Kidney tubule cell (primary cell): Measurements from ENCODE around the gene TTC12.
A peak's percentile ranks its signal among the peaks of the same experiment; 100 is the strongest.

Experiments
- DNase-seq: peaks from one replicate; pipeline ENCODE4 v3.0.0-alpha.2; 2018; ENCODE audit warnings: low spot score

The TTC12 gene

GRCh38 chr11:113324250-113324649, 9.9 kb downstream of the TTC12 start:
- no peak for DNase-seq

GRCh38 chr11:113329725-113330124, 15.3 kb downstream of the TTC12 start:
- DNase-seq = no peak

GRCh38 chr11:113331441-113331840, 17.1 kb downstream of the TTC12 start:
- DNase-seq = no peak

GRCh38 chr11:113332023-113332422, 17.6 kb downstream of the TTC12 start:
- DNase-seq = no peak

DNA sequence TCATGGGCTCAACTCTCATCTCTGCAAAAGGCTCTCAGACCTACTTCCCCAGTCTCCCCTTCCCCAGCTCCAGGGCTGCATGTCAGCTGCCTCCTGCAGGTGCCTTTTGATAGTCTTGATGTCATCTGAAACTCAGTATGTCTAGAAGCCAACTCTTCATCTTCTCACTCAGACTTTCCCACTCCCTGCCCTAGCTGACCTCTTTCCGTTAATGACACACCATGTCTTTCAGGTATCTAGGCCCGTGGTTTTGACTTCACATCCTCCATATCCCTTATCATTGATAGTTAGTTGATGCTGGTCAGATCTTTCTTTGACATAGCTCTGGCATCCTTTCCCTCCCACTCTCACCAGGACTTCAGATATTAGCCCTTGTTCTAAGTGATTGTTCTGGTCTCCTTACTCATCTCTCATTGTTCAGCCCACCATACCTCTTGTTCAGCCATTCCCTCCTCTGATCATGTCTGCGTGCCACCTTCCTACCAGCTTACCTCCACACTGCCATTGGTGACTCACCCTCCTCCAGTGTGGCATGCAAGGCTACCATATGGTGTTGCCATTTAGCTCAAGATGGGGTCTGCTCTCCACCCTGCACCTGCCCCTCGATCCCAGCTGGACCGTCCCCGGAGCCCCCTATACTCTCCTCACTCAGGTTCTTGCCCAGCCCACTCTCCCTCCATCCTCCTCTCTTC, 18.4 kb downstream of the TTC12 start:
- DNase-seq = no peak

DNA sequence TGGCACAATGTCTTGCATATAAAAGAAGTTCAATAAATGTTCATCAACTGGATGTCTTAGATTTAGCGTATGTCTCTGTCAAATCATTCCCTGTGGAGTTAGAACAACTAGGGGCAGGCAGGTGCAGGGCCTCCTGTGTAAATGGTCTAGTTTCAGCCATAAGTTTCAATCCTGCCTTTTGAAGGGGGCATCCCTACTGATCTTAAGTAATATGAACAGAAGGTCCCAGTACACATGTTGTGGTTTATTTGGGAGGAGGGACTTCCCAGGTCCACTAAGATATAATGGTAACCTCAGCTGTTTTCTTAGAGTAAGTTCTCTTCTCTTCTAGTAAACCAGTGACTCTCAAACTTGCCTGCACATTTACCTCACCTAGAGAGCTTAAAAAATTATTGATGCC, 19.8 kb downstream of the TTC12 start:
- DNase-seq = no peak

DNA sequence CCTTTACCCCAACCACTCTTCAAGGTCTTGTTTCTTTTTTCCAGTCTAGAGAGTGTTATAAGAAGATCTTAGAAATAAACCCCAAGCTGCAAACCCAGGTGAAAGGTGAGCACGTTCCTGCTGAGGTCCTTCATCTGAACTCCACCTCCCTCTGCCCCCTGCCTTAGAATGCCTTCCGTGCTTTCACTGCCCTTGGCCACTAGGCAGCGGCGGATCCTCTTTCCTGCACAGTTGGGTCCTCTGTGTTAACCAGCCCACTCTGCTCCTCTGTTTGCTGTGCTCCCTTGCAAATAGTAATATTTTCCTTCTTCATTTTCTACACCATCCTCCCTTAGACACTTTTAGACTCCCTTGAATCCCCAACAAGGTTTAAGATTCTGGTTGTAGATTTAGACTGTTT, 24.3 kb downstream of the TTC12 start:
- DNase-seq = no peak

DNA sequence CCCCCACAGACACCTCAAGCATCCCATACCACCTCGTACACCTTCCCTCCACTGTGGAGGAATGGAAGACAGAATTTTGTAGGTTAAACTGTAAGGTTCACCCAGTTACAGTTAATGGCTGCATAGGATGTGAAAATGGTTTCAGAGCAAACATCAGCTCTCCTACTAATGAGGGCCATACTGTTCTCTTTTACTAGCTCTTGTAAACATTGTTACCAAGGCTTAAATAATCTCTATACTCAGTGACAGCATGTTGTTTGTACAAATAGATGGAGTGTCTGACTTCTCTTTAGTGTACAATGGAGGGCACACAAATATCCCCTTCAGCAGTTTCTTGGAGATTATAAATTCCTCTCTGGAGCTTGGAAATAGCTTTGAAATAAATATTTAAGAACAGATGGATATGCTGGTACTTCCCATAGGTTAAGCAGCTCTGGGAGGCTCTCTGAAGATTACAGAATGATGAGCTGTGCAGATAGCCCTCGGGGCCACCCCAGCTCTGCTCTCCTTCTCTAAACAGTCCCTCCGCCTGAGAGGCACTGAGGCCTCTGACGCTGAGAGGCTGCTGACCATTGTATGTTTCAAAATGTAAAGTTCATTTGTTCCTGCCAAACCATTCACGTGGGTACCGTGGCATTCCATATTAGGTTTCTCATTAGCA, 25.7 kb downstream of the TTC12 start:
- DNase-seq = no peak

DNA sequence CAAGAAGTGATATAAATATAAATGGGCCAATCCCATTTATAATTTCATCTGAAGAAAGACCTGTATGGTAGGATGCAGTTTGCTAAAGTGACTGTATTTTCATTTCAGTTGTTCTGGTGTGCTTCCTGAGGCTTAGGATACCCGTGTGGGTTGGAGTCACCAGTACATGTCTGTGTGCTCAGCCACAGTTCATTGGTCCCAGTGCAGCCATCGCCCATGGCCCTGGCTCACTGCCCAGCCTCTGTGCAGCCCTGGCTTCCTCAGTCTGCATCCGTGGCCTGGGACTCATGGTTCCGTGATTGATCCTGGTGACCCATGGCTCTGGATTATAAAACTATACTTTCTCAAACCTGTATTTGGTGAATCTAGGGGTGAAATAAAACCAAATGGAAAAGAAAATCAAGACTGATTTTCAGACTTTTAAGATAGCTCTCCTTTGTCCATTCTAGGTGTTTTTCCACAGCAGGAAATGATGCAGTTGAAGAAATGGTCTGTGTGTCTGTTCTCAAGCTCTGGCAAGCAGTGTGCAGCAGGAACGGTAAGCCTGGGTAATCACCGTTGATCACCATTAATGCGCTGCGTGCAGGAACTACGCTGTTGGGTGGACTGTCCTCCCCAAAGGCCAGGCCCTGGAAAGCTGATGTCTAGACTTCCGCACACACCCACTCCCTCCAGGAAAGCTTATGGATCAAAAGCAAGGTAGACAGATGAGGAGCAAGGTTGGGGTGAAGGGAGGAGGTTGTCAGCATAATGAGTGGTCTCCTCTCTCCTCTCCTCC, 27.2 kb downstream of the TTC12 start:
- DNase-seq = peak; percentile 68

GRCh38 chr11:113345978-113346377, 31.6 kb downstream of the TTC12 start:
- DNase-seq = no peak

DNA sequence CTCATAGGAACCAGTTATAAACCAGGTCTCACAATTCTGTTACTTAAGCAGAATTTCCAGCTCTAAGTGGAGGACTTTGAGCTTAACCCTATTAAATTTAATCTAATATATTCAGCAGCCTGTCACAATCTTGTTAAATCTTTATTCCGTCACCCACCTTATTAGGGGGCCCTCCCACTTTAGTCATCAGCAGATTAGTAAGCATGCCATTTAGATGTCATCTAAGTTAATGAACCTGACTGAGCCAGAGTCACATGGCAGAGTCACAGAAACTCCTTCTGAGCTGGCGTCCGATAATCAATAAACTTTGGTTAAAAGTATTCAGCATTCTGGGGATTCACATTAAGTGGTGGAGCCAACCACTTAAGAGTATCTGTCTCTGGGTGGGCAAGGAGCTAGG, 35.1 kb downstream of the TTC12 start:
- no peak for DNase-seq

DNA sequence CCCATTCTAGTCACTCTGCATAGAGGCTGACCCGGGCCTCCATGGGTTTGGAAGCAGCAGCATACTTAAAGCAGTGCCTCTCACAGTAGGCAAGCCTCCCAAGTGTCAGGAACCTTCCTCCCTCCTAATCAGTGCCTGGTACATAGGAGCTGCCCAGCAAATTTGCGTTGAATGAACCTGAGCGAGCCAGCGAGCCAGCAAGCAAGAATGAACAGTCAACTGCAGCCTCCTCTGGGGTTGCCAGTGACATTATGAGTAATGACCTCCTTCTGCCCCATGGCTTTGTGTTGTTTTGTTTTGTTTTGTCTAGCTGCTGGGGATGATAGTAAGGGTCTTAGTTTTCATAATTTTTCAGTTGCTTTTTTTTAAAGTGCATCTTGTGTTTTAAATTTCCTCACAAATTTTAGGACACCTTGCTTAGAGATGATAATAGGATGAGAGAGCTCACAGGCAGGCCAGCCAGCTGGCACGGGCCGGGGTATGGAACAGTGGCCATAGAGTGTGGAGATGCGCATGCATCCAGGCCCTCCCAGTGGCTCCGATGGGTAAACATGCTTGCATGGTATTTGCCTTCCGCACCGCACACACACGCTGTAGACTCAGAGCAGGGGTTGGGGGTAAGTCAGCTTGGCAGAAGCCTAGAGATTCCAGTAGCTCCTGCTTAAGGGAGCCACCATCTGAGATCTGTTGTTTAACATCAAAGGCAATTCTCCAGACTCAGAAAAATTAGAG, 36.1 kb downstream of the TTC12 start:
- DNase-seq = no peak

- DNase-seq = no peak
Measured at GRCh38 chr11:113351068-113351450, 36.7 kb downstream of the TTC12 start.

- no peak for DNase-seq
Measured at GRCh38 chr11:113351480-113351879, 37.1 kb downstream of the TTC12 start.

- no peak for DNase-seq
Measured at GRCh38 chr11:113356203-113356602, 41.8 kb downstream of the TTC12 start.

DNA sequence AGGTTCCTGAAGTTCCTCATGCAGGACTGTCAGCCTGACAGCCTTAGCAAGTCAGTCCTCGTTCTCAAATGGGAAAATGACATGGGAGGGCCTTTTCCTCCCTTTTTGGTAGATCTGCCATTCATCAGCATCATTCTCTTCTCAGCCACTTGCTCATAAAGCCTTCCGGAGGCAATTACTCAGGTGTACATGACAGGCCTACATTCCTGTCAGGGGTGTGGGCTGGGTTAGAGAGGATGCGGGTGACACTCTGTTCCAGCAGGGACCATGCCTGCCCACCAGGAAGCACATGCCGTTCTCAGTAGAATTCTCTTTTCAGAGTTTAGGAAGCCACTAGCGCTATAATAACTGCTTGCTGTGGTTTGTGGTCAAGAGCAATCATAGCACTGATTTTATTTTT, 49.0 kb downstream of the TTC12 start:
- no peak for DNase-seq

GRCh38 chr11:113363996-113364641, 49.7 kb downstream of the TTC12 start:
- DNase-seq = no peak

DNA sequence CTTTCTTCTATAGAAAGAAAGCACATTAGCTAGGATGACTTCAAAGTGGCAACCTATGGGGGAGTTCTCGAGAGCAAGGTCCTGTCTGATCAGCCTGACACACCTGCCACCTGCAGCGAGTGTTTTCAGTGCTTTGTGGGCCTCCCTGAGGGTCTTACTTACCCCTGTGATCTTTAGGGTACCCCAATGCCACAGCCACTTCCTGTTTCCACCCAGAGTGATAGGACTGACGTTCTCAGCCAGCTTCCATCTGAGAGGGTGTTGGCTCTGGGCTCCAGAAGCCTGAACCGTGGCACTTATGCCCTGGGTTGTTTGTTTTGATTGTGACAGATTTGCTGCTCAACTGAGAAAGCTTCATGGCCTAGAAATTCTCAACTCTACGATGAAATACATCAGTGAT, 51.5 kb downstream of the TTC12 start:
- no peak for DNase-seq

DNA sequence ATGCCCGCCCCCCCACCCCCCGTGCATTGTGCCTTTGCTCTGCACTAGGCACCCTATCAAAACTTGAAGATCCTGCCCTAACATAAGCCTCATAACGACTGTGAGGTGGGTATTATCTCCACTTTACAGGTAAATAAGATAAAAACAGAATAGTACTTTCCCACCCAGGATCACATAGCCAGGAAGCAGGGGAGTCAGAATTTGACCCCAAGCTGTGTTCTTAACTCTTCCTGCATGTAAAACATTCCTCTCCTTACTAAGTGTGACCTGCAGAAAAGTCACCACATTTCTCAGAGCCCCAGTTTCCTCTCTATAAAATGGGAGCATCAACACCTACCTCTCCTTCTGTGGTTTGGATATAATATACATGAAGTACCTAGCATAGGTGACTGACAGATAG, 55.0 kb downstream of the TTC12 start:
- no peak for DNase-seq

DNA sequence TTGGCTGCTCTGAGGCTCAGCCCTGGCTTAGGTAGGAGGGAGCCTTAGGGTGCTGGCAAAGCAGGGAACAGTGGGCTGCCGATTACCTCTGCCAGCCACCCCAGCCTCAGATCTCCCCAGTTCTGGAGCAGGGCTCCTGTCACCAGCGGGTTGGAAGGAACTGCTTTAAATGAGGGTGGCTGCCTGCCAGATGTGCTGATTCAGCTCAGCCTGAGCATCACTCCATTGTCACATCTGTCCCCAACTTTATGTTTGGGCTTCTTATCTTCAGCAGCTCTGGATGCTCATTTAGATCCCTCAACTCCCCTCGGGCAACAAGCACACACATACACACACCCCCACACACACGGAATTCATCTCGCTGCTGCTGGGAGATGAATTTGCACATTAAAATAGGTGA, 56.3 kb downstream of the TTC12 start:
- no peak for DNase-seq

GRCh38 chr11:113372309-113372708, 57.9 kb downstream of the TTC12 start:
- DNase-seq = no peak

GRCh38 chr11:113373306-113373705, 58.9 kb downstream of the TTC12 start:
- DNase-seq = peak; percentile 57
